Measurements from ENCODE around the gene PLBD2.

PLBD2 gene

GRCh38 chr12:113370923-113371682 is 12.7 kb downstream of the PLBD2 start:
- DNase-seq (ENCODE audit: low read depth in 2 of 2): no peak

GRCh38 chr12:113371808-113372207 is 13.4 kb downstream of the PLBD2 start:
- no peak for DNase-seq (ENCODE audit: low read depth in 2 of 2)

DNA sequence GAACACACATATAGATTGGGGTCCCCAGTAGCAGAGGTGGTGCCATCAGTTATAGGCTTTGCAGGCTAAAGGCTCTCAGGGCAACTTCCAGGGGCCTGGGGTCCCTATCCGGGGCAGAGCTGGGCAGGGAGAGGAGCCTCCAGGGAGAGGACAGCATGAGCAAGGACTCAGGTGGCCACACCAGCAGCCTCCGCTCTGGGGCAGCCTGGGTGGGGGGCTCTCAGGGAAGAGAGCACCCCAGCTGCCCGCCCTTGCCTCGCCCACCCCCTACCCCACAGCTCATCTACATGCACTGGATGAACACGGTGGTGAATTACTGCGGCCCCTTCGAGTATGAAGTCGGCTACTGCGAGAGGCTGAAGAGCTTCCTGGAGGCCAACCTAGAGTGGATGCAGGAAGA is 14.0 kb downstream of the PLBD2 start:
- DNase-seq (ENCODE audit: low read depth in 2 of 2): no peak

GRCh38 chr12:113373440-113373839 is 15.1 kb downstream of the PLBD2 start:
- no peak for DNase-seq (ENCODE audit: low read depth in 2 of 2)

- DNase-seq (ENCODE audit: low read depth in 2 of 2): no peak
Observed at GRCh38 chr12:113373969-113374368, 15.6 kb downstream of the PLBD2 start.

DNA sequence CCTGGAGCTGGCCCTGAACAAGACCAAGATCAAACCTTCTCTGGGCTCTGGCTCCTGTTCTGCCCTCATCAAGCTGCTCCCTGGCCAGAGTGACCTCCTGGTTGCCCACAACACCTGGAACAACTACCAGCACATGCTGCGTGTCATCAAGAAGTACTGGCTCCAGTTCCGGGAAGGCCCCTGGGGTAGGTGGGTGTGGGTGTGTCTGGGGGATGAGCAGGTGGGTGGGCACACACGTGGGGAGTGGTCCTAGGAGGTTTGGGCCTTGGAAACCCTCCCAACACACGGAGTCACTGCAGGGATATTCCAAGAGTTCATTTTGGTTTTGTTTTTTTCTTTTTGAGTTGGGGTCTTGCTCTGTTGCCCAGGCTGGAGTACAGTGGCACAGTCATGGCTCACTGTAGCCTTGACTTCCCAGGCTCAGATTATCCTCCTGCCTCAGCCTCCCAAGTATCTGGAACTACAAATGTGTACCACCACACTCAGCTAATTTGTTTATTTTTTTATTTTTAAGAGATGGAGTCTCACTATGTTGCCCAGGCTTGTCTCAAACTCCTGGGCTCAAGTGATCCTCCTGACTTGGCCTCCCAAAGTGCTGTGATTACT is 16.5 kb downstream of the PLBD2 start:
- no peak for DNase-seq (ENCODE audit: low read depth in 2 of 2)

DNA sequence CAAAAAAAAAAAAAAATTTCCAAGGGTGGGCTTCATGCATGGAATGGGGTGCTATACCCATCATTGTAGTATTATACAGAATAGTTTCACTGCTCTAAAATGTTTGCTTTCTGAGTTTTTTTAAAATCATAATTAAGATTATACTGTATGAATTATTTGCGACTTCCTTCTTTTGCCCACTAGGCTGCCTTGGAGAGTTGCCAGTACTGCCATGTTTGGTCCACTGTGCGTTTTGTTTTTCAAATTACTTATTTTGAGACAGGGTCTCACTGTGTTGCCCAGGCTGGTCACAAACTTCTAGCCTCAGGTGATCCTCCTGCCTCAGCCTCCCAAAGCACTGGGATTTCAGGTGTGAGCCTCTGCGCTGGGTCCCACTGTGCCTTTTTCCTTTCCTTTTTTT is 19.9 kb downstream of the PLBD2 start:
- DNase-seq (ENCODE audit: low read depth in 2 of 2): no peak

GRCh38 chr12:113381220-113381619 is 22.8 kb downstream of the PLBD2 start:
- DNase-seq (ENCODE audit: low read depth in 2 of 2): no peak

DNA sequence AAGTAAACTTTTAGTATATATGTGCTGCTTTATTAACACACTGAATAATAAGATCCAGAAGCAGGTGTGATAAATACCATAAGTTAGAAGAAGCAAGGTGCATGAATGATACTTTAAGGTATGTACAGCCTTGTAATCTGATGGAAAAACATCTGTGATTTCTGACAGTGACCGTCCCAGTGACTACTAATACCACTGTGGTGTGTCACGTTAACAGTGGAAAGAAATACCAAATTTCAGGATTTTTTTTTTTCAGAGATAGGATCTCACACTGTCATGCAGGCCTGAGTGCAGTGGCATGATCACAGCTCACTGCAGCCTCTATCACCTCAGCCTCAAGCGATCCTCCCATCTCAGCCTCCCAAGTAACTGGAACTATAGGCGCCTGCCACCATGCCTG is 23.8 kb downstream of the PLBD2 start:
- no peak for DNase-seq (ENCODE audit: low read depth in 2 of 2)

- DNase-seq (ENCODE audit: low read depth in 2 of 2): no peak
Observed at GRCh38 chr12:113384778-113385177, 26.4 kb downstream of the PLBD2 start.

DNA sequence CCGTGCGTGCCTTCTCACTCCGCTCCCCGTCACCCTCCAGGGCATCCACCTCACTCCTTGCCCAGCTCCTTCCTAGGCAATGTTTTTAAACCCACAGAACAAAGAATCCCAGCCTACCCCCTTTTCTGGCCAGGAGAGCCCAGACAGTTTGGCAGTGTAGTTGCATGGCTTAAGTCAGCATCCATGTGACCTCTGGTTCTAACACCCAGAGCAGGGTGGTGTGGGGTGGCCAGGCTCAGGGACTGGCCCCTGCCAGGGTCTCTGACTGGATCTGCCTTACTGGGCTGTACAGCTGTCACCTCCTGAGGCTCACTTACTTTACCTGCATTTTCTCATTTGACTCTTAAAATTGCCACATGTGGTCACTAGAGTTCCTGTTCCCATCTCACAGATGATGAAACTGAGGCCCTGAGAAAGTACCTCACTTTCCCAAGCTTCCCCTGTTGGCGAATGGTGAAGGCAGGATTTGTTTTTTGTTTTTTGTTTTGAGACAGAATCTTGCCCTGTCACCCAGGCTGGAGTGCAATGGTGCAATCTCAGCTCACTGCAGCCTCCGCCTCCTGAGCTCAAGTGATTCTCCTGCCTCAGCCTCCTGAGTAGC is 27.0 kb downstream of the PLBD2 start:
- DNase-seq (ENCODE audit: low read depth in 2 of 2): no peak

GRCh38 chr12:113386866-113387566 is 28.6 kb downstream of the PLBD2 start:
- no peak for DNase-seq (ENCODE audit: low read depth in 2 of 2)

- DNase-seq (ENCODE audit: low read depth in 2 of 2): no peak
Observed at GRCh38 chr12:113387631-113388030, 29.2 kb downstream of the PLBD2 start.

DNA sequence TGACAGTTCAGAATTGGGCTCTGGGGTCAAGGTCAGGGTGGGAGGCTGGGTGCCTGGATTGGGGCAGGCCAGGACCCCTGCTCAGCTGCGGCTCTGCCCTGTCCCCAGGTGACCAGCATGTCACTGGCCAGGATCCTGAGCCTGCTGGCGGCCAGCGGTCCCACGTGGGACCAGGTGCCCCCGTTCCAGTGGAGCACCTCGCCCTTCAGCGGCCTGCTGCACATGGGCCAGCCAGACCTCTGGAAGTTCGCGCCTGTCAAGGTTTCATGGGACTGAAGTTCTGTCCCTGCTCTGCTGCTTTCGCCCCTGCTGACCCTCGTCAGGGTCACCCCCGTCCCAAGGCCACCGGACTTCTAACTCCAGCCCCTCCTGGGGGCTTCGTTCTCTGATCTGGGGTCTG is 30.0 kb downstream of the PLBD2 start:
- no peak for DNase-seq (ENCODE audit: low read depth in 2 of 2)

- no peak for DNase-seq (ENCODE audit: low read depth in 2 of 2)
Observed at GRCh38 chr12:113390064-113391043, 32.0 kb downstream of the PLBD2 start.

GRCh38 chr12:113391145-113391544 is 32.8 kb downstream of the PLBD2 start:
- no peak for DNase-seq (ENCODE audit: low read depth in 2 of 2)

- DNase-seq (ENCODE audit: low read depth in 2 of 2): no peak
Observed at GRCh38 chr12:113391650-113392337, 33.4 kb downstream of the PLBD2 start.

DNA sequence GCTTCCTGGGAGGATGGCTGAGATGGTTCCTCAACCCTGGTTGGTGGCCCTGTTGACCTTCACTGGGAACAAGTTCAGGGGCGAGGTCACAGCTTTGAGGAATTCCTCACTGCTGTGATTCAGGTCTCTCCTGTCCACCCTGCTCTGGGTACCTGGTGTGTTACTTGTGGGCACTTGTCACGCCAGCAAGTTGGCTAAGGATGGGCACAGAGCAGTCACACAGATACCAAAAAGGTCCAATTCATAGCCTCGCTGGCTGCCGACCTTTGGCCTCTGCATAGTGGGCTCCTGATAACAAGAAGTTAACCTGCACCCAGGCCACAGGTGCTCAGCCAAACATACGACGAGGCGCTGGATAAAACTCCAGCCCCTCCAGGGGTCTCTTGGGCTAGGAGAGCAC is 34.1 kb downstream of the PLBD2 start:
- DNase-seq (ENCODE audit: low read depth in 2 of 2): no peak

- DNase-seq (ENCODE audit: low read depth in 2 of 2): no peak
Observed at GRCh38 chr12:113392988-113393579, 34.7 kb downstream of the PLBD2 start.

DNA sequence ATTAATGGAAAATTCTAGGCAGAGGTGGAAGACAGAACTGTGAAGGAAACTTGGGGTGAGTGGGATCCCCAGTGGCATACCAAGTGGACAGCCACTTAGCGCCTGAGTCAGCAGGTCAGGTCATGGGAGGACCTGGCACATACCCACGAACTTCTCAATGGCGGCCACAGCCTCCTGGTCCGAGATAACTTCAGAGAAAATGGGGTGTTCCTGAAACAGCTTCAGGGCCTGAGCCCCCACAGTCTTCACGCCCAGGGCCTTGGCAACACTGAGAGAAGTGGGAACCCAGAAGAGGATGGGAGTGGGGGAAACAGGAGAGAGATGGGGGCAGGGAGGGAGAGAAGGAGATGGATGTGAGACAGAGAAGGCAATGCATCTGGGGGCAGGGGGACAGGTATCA is 35.4 kb downstream of the PLBD2 start:
- no peak for DNase-seq (ENCODE audit: low read depth in 2 of 2)
